Hepatic stellate cell (primary cell): ENCODE measurements around the gene KIF18B.

Experiments
- DNase-seq: peaks from one replicate; pipeline ENCODE4 v3.0.0; 2011; ENCODE audit warnings: low spot score

Gene KIF18B

GRCh38 chr17:44947461-44948314 lies at the start of gene KIF18B:
KIF18B (minus strand) TSS chr17:44947773; CDS start chr17:44936344, 11,429 bp downstream.
- peak; percentile 99 for DNase-seq

DNA sequence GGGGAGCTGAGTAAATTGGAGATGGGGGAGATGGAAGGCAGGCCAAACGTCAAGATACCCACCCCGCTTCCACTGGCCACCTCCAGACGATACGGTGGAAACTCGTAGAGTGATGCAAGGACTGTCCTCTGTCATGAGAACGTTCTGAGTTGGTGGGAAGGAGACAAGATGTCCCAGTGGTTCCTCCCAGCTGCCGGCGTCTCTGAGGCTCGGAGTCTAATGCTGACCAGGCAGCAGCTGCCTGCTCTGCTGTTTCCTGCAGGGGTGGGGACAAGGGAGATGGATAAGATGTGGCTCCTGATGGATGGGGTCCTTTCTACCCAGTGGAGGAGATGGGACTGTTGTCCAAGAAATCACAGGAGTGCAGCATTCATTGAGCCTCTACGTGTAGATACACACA lies 48.7 kb upstream of the KIF18B start:
- no peak for DNase-seq

DNA sequence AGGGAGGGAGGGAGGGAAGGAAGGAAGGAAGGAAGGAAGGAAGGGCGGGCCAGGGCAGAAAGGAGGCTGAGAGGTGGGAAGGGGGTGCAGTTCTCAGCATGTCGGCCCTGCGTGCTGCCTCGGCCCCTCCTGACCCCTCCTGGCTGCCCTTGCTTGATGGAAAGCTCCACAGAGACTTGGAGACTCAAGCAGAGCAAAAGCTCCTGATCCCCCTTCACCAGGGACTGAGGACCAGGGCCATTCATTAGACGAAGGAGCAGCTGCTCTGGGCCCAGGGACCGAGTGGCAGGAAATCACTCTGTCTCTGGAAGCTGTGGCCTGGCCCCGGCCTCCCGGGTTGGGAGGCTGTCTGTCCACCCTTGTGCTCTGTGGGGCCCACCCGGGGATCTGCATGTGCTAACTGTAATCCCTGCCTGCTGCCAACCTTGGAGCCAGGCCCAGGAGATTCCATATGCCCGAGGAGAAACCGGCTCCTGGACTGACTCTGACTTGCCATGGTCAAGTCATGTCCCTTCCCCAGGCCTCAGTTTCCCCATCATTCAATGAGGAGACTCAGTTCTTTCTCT lies 47.9 kb upstream of the KIF18B start:
- no peak for DNase-seq

DNA sequence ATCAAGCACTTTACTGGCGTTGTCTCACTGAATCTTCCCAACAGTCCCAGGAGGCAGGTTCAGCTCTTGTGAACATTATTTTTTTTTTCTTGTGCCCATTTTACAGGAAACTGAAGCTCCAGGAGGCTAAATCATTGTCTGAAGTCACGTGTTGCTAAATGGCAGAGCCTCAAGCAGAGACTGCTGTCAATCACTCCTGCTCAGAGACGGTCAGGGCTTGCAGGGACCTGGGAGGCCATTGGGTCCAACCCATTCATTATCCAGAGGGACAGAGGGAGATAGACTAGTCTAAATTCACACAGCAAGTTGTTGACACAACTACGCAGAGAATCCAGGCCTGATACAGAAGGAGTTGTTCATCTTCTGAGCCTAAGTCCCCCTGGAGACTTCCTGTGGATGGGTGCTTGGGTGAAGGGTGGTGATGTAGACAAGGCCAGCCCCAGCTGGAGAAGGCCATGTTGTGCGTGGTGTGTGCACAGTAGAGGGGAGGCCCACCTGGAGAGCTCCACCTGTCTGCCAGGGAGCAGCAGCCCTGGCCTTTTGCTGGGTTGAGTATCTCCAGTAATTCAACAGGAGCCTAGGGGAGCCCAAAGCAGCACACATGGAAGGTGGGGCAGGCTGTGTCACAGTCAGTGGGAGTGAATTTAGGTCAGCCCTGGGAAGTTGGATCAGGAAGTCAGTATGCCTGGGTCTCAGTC lies 44.8 kb upstream of the KIF18B start:
- DNase-seq: no peak

GRCh38 chr17:44990994-44991393 lies 43.4 kb upstream of the KIF18B start:
- DNase-seq: no peak

GRCh38 chr17:44989552-44990138 lies 42.1 kb upstream of the KIF18B start:
- DNase-seq: no peak

DNA sequence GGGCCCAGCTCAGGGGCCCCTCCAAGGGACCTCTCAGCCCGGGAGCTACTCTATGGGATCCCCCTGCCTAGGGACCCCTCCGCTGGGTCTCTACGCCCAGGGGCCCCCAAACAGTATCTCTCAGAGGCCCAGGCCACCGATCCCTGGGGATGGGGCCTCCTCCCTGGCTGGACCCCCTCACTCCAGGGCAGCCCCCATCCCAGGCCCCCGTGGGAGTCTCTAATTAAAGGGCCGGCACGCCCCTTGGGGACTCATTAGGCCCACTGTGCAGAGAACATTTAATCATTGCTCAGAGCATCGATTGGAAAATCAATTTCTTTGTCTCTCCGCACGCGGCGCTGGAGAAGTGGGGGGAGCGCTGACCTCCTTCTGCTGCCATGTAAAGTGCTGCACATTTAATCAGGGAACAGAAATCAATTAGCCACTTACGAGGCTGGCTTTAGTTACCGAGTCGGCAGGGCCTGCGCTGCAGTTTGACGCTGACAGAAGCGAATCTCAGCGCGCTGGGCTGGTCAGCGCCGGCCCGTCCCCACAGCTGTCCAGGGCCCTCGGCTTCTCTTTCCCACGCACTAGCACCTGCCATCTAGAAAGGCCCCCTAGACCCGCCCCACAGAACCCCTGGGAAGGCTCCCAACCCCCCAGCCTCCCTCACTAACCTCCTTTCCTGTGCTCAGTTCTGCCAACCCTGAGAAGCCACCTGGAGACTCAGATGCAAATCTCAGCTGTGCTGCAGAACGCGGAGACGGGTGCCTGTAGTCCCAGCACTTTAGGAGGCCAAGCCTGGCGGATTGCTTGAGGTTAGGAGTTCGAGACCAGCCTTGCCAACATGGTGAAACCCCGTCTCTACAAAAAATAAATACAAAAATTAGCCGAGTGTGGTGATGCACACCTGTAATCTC lies 40.7 kb upstream of the KIF18B start:
- no peak for DNase-seq

DNA sequence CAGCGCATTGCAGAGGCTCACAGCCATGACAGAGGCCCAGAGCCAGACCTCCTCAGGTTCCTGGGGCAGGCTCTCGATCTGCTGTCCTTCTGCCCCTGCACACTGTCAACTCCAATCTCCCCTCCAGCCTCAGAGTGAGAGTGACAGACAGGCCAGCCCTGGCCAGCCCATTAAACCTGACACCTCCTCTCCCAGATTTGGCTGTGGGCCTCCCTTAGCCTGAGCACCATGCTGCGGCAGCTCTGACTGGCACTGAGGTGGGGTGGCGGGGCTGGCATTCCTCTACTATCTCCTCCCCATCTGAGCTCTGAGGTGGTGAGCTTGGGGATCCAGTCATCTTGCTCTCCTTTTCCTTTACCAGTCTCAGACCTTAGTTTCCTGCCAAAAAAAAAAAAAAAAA lies 36.0 kb upstream of the KIF18B start:
- no peak for DNase-seq

DNA sequence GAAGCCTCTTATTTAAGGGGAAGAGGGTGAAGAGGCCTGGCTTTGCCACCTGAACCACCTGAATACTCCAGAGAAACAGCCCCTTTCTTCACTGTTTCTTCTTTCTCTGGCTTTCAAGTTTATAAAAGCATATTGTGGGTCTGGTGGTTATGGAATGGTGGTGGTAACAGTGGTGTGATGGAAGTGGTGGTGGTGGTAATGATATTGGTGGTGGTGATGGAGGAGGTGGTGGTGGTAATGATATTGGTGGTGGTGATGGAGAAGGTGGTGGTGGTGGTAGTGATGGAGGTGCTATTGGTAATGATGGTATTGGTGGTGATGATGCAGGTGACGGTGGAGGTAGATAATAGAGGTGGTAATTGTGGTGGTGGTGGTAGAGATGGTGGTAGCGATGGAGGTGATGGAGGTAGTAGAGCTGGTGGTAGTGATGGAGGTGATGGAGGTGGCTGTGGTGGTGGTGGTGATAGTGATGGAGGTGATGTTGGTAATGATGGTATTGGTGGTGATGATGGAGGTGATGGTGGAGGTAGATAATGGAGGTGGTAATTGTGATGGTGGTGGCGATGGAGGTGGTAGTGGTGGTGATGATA lies 34.6 kb upstream of the KIF18B start:
- no peak for DNase-seq

- DNase-seq: peak; percentile 73
These were observed 33.8 kb upstream of the KIF18B start for GRCh38 chr17:44981221-44981968.

GRCh38 chr17:44979426-44979995 lies 31.9 kb upstream of the KIF18B start:
- DNase-seq: no peak

GRCh38 chr17:44978807-44979206 lies 31.2 kb upstream of the KIF18B start:
- DNase-seq: no peak

DNA sequence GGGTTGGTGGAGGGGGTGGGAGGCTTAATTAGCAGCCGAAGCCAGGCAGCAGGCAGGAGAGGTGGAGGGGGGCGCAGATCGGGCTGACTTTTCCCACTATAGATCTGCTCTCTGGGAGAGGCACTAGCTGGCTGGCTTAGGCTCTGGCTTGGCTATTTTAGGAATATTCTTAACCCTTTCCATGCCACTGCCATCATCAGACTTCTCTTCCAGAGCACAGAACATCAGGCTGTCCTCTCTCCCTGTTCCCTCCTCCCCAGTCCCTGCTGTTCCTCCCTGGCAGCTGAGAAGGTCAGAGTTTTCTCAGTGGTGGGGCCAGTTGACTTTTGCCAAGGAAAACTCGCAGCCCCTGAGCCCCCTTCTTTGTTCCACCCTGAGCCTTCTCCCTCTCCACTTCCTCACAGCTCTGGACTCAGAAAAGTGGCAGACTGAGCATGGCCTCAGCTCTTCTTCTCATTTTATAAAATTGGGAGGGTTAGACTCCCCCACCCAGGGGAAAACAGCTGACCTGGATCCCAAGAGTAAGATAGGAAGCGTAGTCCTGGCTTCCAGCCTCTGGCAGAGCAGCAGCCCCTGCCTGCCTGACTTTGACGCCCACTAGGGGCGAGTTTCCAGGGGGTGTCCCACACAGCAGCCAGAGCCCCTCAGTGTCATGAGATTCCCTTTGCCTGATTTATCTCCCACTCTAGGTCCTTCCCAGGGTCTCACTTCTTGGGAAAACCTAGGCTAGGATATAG lies 30.4 kb upstream of the KIF18B start:
- no peak for DNase-seq

DNA sequence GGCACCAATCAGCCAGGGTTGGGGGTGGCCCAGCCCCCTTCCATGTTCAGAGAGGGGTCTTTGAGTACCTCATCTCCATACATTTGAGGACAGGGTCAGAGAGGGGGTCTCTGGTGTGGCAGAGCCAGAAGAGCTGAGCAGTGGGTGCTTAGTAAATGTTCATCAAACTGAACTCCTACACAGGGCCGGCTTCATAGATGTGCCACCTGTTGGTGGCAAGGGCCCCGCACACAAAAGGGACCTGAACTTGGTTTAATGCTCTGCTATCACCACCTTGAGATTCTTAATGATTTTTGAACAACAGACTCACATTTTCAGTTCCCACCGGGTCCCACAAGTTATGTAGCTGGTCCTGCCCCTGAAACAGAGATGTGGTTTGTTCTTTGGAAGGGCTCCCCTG lies 29.5 kb upstream of the KIF18B start:
- DNase-seq: no peak

DNA sequence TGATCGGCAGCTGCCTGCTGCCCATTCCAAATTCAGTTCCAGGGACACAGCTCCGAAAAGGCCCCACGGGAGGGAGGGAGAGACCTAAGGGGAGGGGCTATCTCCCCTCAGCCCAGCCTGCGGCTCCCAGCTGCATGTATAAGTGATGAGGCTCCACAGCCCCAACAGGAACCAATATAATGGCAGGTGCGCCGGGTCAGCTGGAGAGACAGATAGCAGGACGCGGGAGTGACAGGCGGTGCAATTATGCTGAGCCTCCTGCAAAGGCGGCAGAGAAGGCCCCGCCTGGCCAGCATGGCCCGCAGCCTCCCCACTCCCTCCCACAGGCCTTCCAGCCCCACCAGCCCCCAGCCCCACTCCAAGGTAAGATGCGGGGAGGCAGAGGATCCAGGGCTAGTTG lies 28.6 kb upstream of the KIF18B start:
- DNase-seq: no peak

GRCh38 chr17:44972953-44973352 lies 25.4 kb upstream of the KIF18B start:
- no peak for DNase-seq

- peak; percentile 54 for DNase-seq
These were observed 24.4 kb upstream of the KIF18B start for GRCh38 chr17:44971776-44972483.

DNA sequence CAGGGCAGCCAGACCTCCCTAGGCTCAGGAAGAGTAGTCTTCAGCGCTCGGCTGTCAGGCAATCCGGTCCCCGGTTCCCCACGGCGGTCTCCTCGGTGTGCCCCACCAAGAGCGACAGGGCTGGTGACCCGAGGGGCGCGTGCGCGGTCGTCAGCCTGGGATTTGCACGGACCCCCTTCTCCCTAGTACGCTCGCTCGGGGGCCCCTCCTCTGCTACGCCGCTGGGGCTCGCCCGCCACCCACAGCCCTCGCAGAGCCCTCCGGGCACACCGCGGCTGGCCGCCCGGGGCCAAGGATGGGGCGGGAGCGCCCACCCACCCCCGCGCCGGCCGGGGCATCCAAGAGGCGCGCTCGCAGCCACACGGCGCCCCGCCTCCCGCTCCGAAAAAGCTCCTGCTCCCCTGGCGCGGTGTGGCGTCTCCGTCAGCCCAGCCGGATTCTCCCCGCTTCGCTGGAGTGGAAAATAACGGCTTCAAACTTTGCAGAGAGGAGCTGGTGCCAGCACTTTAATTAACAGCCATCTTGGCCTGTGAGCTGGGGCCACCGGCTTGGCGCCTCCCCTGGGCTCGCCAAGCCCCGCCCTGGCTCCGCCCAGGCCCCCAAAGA lies 22.7 kb upstream of the KIF18B start:
- no peak for DNase-seq
